SK-N-SH (cell line): ENCODE measurements around the gene NAALADL2. TPM values are rescaled to one million over a fixed set of nuclear protein-coding genes. Genes with fewer than 3 reads are reported as not detected.

ENCODE experiments used
- CTCF ChIA-PET: fragments of 300-600, 350-600 bp; formaldehyde crosslinking; extraction: SDS; loops from one replicate; lab custom pipeline; 2021; lab: Yijun Ruan, JAX
- POLR2A ChIA-PET: fragments of 350-600 bp; sonication (Branson Sonifier 250); formaldehyde crosslinking; extraction: SDS; loops from one replicate; lab custom pipeline; 2020; ENCODE audit warnings: antibody characterized with exemption, inconsistent platforms; lab: Yijun Ruan, JAX
- DNase-seq: peaks from one replicate; pipeline ENCODE4 v3.0.0; 2012
- H2AFZ ChIP-seq: fragments of 200-600 bp; sonication (generic); 2 replicates; pipeline ENCODE4 v1.8.1; 2016; ENCODE audit warnings: antibody characterized with exemption, mild to moderate bottlenecking, low read depth
- H3F3A ChIP-seq: fragments of 200-600 bp; sonication (generic); replicated peaks from 2 replicates; pipeline ENCODE3; 2016; ENCODE audit warnings: antibody characterized with exemption, mild to moderate bottlenecking; ENCODE audit not compliant: insufficient read depth
- H3K27ac ChIP-seq, 2 experiments: fragments of 200-500 bp in 1 of 2; fragments of 200-600 bp in 1 of 2; sonication (Bioruptor generic) in 1 of 2; sonication (generic), shearing (Covaris generic) in 1 of 2; 2 replicates each; pipeline versions ENCODE4 v1.5.1 to v1.6.1; 2014 to 2016; ENCODE audit warnings: low read depth in 2 of 2, inconsistent platforms in 1 of 2, low read length in 1 of 2, mild to moderate bottlenecking in 1 of 2, mixed read lengths in 1 of 2
- H3K27me3 ChIP-seq: fragments of 200-600 bp; sonication (generic), shearing (Covaris generic); 2 replicates; pipeline ENCODE4 v1.6.1; 2016; ENCODE audit warnings: mixed run types; ENCODE audit not compliant: insufficient read depth
- H3K36me3 ChIP-seq, 2 experiments: fragments of 200-500 bp in 1 of 2; fragments of 200-600 bp in 1 of 2; sonication (Bioruptor generic) in 1 of 2; sonication (generic) in 1 of 2; replicated peaks in 1 of 2; 2 replicates each; pipeline versions ENCODE3 to v1.5.1; 2014 to 2016; ENCODE audit warnings: low read length in 1 of 2, mild to moderate bottlenecking in 1 of 2; ENCODE audit not compliant: insufficient read depth in 2 of 2, control insufficient read depth in 1 of 2
- H3K4me1 ChIP-seq, 2 experiments: fragments of 200-500 bp in 1 of 2; fragments of 200-600 bp in 1 of 2; sonication (Bioruptor generic) in 1 of 2; sonication (generic), shearing (Covaris generic) in 1 of 2; 2 replicates each; pipeline versions ENCODE4 v1.5.1 to v1.6.1; 2014 to 2016; ENCODE audit warnings: low read depth in 1 of 2, low read length in 1 of 2, mixed run types in 1 of 2; ENCODE audit not compliant: insufficient read depth in 2 of 2, control insufficient read depth in 1 of 2
- H3K4me2 ChIP-seq: fragments of 200-600 bp; sonication (generic), shearing (Covaris generic); 2 replicates; pipeline ENCODE4 v1.6.1; 2017; ENCODE audit warnings: mixed run types
- H3K4me3 ChIP-seq, 2 experiments: fragments of 200-500 bp in 1 of 2; fragments of 200-600 bp in 1 of 2; sonication (Bioruptor generic) in 1 of 2; sonication (generic), shearing (Covaris generic) in 1 of 2; 2 replicates each; pipeline versions ENCODE4 v1.5.1 to v1.8.1; 2014 to 2016; ENCODE audit warnings: low read depth in 2 of 2, inconsistent platforms in 1 of 2, low read length in 1 of 2, mild to moderate bottlenecking in 1 of 2, mixed read lengths in 1 of 2, moderate library complexity in 1 of 2
- H3K79me2 ChIP-seq: fragments of 200-600 bp; sonication (generic); 2 replicates; pipeline ENCODE4 v1.8.1; 2017; ENCODE audit warnings: mild to moderate bottlenecking; ENCODE audit not compliant: insufficient read depth
- H3K9ac ChIP-seq: fragments of 200-600 bp; sonication (generic); 2 replicates; pipeline ENCODE4 v1.6.1; 2017; ENCODE audit warnings: mixed run types
- H3K9me2 ChIP-seq: fragments of 200-600 bp; sonication (generic); 2 replicates; pipeline ENCODE4 v1.6.1; 2017; ENCODE audit warnings: mixed run types
- H3K9me3 ChIP-seq: fragments of 200-600 bp; sonication (generic); 2 replicates; pipeline ENCODE4 v1.6.1; 2017; ENCODE audit warnings: mixed run types, mild to moderate bottlenecking, moderate library complexity
- H4K20me1 ChIP-seq: fragments of 200-600 bp; sonication (generic); 2 replicates; pipeline ENCODE4 v1.6.1; 2017; ENCODE audit warnings: mild to moderate bottlenecking, mixed run types; ENCODE audit not compliant: insufficient read depth
- CHD2 ChIP-seq: fragments of 150-350 bp; IDR thresholded peaks from 2 replicates; pipeline ENCODE4 v1.6.1; 2018; ENCODE audit warnings: low read length; ENCODE audit not compliant: partially characterized antibody
- EZH2phosphoT487 ChIP-seq: fragments of 200-600 bp; sonication (generic); IDR thresholded peaks from 2 replicates; pipeline ENCODE4 v1.6.1; 2017; ENCODE audit warnings: low read depth, mixed run types, mild to moderate bottlenecking, antibody characterized with exemption, moderate library complexity, borderline replicate concordance
- NFIC ChIP-seq: IDR thresholded peaks from 2 replicates; pipeline ENCODE4 v1.4.0; 2012; ENCODE audit warnings: borderline replicate concordance
- SMC3 ChIP-seq: IDR thresholded peaks from 2 replicates; pipeline ENCODE4 v1.6.1; 2012; ENCODE audit warnings: low read depth, low read length, improper control_type of control experiment
- TEAD4 ChIP-seq: IDR thresholded peaks from 2 replicates; pipeline ENCODE4 v1.4.0; 2012; ENCODE audit warnings: mild to moderate bottlenecking, borderline replicate concordance; ENCODE audit not compliant: insufficient read depth
- whole genome bisulfite sequencing: methylation state at CpG from one replicate; pipeline ENCODE4 v1.1.6; 2017; ENCODE audit warnings: low lambda C conversion rate; 5-methylcytosine and 5-hydroxymethylcytosine counted together
- polyA plus RNA-seq, 3 experiments: library from polyadenylated mRNA; depleted of rRNA; stranded (reverse); fragments of >200 nt; gene quantifications; 2 replicates each; pipeline ENCODE4 v1.2.3, GENCODE V29; 2012
- TF ChIP-seq, protein P1 (sequence below): fragments of 150-350 bp; IDR thresholded peaks from 2 replicates; pipeline ENCODE4 v1.6.1; 2017; ENCODE audit warnings: antibody characterized with exemption, low read length, low read depth, borderline replicate concordance
- TF ChIP-seq, protein P2 (sequence below): IDR thresholded peaks from 2 replicates; pipeline ENCODE4 v1.6.1; 2012; ENCODE audit warnings: mild to moderate bottlenecking, low read depth, low read length, moderate library complexity

NAALADL2 gene
- polyA plus RNA-seq, 1 of the 3 experiments (the other 2 are of a cell fraction): 1.2 TPM

DNA sequence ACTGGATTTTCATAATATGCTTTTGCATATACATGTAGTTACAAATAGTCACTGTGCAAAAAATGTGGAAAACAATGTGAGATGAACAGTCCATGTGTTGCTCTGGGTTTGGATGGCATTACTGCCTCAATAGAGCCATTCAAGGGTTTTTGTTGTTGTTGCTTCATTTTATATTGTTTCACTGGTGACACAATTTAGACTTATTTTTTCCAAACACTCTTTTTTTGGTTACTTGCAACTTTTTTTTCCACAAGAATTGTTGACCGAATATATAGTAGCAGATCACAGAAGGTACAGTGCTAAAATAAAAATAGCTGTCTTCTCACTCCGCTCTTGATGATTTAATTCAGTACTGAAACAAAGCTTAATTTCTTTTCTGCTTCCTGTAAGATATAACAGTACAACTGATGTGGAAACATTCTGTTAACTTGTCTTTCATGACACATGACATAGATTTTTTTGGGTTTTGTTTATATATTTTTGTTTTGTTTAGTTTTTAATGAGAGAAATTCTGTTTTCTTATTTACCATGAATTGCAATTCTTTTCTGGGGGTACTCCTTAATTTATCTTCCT is 618.6 kb downstream of the NAALADL2 start (continued):
- no peak for TF ChIP-seq SMC3
- TF ChIP-seq EZH2phosphoT487: no peak

DNA sequence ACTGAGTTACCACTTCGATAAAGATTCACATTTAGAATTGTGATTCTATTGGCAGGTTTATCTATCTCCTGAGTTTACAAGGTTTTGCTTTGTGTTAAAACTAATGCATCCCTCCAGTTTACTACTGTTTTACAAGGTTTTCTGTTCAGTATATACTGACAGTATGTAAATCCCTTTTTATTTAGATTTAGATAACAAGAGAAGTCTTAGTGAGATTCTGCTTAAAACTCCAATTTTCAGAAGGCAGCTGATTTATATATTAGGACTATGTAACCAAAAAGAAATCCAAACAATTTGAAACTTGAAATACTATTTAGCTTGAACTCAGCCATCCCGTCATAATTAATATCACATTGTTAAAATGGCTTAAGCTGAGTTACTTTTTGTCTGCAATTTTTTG is 619.2 kb downstream of the NAALADL2 start:
- Histone ChIP-seq H4K20me1 (no peaks in the 10 kb centered on the region), H3K36me3 (no peaks in the 10 kb centered on the region), H3F3A (no peaks in the 10 kb centered on the region), H3K79me2 (no peaks in the 10 kb centered on the region)
- CTCF ChIA-PET: interaction anchor here (0.7 kb wide), 1 partner anchor 1068 kb away, joined by 3 read pairs; no protein-coding TSS in a partner anchor
- TF ChIP-seq, protein P1, sequence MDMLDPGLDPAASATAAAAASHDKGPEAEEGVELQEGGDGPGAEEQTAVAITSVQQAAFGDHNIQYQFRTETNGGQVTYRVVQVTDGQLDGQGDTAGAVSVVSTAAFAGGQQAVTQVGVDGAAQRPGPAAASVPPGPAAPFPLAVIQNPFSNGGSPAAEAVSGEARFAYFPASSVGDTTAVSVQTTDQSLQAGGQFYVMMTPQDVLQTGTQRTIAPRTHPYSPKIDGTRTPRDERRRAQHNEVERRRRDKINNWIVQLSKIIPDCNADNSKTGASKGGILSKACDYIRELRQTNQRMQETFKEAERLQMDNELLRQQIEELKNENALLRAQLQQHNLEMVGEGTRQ: no peak
- TF ChIP-seq, protein P2, sequence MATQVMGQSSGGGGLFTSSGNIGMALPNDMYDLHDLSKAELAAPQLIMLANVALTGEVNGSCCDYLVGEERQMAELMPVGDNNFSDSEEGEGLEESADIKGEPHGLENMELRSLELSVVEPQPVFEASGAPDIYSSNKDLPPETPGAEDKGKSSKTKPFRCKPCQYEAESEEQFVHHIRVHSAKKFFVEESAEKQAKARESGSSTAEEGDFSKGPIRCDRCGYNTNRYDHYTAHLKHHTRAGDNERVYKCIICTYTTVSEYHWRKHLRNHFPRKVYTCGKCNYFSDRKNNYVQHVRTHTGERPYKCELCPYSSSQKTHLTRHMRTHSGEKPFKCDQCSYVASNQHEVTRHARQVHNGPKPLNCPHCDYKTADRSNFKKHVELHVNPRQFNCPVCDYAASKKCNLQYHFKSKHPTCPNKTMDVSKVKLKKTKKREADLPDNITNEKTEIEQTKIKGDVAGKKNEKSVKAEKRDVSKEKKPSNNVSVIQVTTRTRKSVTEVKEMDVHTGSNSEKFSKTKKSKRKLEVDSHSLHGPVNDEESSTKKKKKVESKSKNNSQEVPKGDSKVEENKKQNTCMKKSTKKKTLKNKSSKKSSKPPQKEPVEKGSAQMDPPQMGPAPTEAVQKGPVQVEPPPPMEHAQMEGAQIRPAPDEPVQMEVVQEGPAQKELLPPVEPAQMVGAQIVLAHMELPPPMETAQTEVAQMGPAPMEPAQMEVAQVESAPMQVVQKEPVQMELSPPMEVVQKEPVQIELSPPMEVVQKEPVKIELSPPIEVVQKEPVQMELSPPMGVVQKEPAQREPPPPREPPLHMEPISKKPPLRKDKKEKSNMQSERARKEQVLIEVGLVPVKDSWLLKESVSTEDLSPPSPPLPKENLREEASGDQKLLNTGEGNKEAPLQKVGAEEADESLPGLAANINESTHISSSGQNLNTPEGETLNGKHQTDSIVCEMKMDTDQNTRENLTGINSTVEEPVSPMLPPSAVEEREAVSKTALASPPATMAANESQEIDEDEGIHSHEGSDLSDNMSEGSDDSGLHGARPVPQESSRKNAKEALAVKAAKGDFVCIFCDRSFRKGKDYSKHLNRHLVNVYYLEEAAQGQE: no peak
- TF ChIP-seq, all 33 proteins: peak for 0
- no peak for DNase-seq
- H3K27ac ChIP-seq: no peak overlapping the region
- no peaks in the 10 kb centered on the region for H3K9me3 ChIP-seq
- WGBS: 85% methylated on average over 2 of the region's 2 CpGs
- no peak overlapping the region for H3K9ac ChIP-seq
- H3K4me3 ChIP-seq: no peak overlapping the region
- H3K9me2 ChIP-seq: no peaks in the 10 kb centered on the region
- no peaks in the 10 kb centered on the region for H3K4me1 ChIP-seq
- H3K4me2 ChIP-seq: no peak overlapping the region
- POLR2A ChIA-PET: no interaction called here
- no peak overlapping the region; the same call in 1 of the 2 replicates for H2AFZ ChIP-seq
- no peaks in the 10 kb centered on the region for H3K27me3 ChIP-seq

DNA sequence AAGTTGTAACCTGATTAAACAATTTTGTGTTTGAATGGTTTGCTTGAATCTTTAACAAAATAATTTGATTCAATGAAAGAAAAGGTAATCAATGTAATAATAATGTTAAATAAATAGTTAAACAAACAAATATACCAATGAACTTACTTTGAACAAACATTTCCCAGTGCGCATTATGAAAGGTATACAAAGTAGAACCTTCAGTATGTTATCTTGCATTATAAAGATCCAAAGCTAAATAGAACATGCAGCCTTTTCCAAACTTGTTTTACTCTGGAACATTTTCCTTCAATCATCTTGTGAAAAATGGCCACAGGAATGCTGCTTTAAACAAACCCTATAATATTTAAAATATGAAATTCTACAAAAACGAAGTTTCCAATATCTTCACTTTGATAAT is 620.0 kb downstream of the NAALADL2 start:
- Histone ChIP-seq H3K9me3 (no peaks in the 10 kb centered on the region), H3K27ac (no peak overlapping the region), H3K4me3 (no peak overlapping the region), H4K20me1 (no peaks in the 10 kb centered on the region), H2AFZ (no peak overlapping the region), H3K79me2 (no peaks in the 10 kb centered on the region), H3K9me2 (no peaks in the 10 kb centered on the region), H3K36me3 (no peaks in the 10 kb centered on the region), H3K27me3 (no peaks in the 10 kb centered on the region), H3K9ac (no peak overlapping the region), H3F3A (no peaks in the 10 kb centered on the region), H3K4me1 (no peaks in the 10 kb centered on the region), H3K4me2 (no peak overlapping the region)
- POLR2A ChIA-PET: no interaction called here
- WGBS: 62% methylated on average over 2 of the region's 2 CpGs
- TF ChIP-seq TEAD4 (no peak), CHD2 (no peak), SMC3 (no peak), NFIC (no peak)
- TF ChIP-seq, protein P2: no peak
- DNase-seq: no peak
- CTCF ChIA-PET: no interaction called here
